ENCODE data around the gene MINDY4.

MINDY4 gene

GRCh38 chr7:30862995-30863705, 91.9 kb downstream of the MINDY4 start:
- no peak overlapping the region for H3K9ac ChIP-seq (ENCODE audit: low read length)
- H3K79me1 ChIP-seq (ENCODE audit: low read length) = no peaks in the 10 kb centered on the region
- H3K79me2 ChIP-seq (ENCODE audit: control insufficient read depth, insufficient read depth, low read length) = no peaks in the 10 kb centered on the region
- H3K4me1 ChIP-seq (ENCODE audit: control insufficient read depth, low read depth, low read length) = no peaks in the 10 kb centered on the region
- DNase-seq = no peak
- no peak overlapping the region for H3K27ac ChIP-seq (ENCODE audit: low read depth, low read length)
- H3K36me3 ChIP-seq (ENCODE audit: control insufficient read depth, insufficient read depth, low read length) = no peaks in the 10 kb centered on the region
- no peak overlapping the region for H2AK5ac ChIP-seq (ENCODE audit: low read length)
- H3K4me3 ChIP-seq (ENCODE audit: low read length) = no peak overlapping the region
- no peak overlapping the region for H3K56ac ChIP-seq (ENCODE audit: low read length)
- no peak overlapping the region for H4K8ac ChIP-seq (ENCODE audit: low read depth, low read length)
- no peak overlapping the region for H3K4ac ChIP-seq (ENCODE audit: low read depth, low read length)
- no peak overlapping the region for H4K5ac ChIP-seq (ENCODE audit: low read length)
- no peak overlapping the region for H2BK5ac ChIP-seq (ENCODE audit: low read length)
- no peak overlapping the region for H3K18ac ChIP-seq (ENCODE audit: low read length)
- WGBS (ENCODE audit: extremely low coverage, insufficient coverage, low lambda C conversion rate) = no CpG with 5 or more reads among the region's 9 CpGs
- H3K23ac ChIP-seq (ENCODE audit: low read length) = no peak overlapping the region
- no peak overlapping the region for H2BK15ac ChIP-seq (replicated peaks; ENCODE audit: low read depth)
- H2BK120ac ChIP-seq (ENCODE audit: low read depth, low read length) = no peak overlapping the region
- no peaks in the 10 kb centered on the region for H3K27me3 ChIP-seq (ENCODE audit: insufficient read depth, low read length, poor library complexity)
- no peak overlapping the region for H3K4me2 ChIP-seq (ENCODE audit: low read length)

- Histone ChIP-seq H2AK5ac (ENCODE audit: low read length) (no peak overlapping the region), H3K4me1 (ENCODE audit: control insufficient read depth, low read depth, low read length) (no peaks in the 10 kb centered on the region), H3K79me2 (ENCODE audit: control insufficient read depth, insufficient read depth, low read length) (no peaks in the 10 kb centered on the region), H2BK5ac (ENCODE audit: low read length) (no peak overlapping the region), H3K9ac (ENCODE audit: low read length) (no peak overlapping the region), H4K5ac (ENCODE audit: low read length) (no peak overlapping the region), H3K4me2 (ENCODE audit: low read length) (no peak overlapping the region), H3K4ac (ENCODE audit: low read depth, low read length) (no peak overlapping the region), H4K8ac (ENCODE audit: low read depth, low read length) (no peak overlapping the region), H3K79me1 (ENCODE audit: low read length) (no peaks in the 10 kb centered on the region), H3K56ac (ENCODE audit: low read length) (no peak overlapping the region), H3K27ac (ENCODE audit: low read depth, low read length) (no peak overlapping the region), H2BK15ac (replicated peaks; ENCODE audit: low read depth) (no peak overlapping the region), H3K27me3 (ENCODE audit: insufficient read depth, low read length, poor library complexity) (no peaks in the 10 kb centered on the region), H3K23ac (ENCODE audit: low read length) (no peak overlapping the region), H3K4me3 (ENCODE audit: low read length) (no peak overlapping the region), H3K18ac (ENCODE audit: low read length) (no peak overlapping the region), H3K36me3 (ENCODE audit: control insufficient read depth, insufficient read depth, low read length) (no peaks in the 10 kb centered on the region), H2BK120ac (ENCODE audit: low read depth, low read length) (no peak overlapping the region)
- WGBS (ENCODE audit: extremely low coverage, insufficient coverage, low lambda C conversion rate) = no CpG with 5 or more reads among the region's 4 CpGs
- DNase-seq = no peak
Observed at GRCh38 chr7:30863706-30864035, 92.5 kb downstream of the MINDY4 start.

- Histone ChIP-seq H3K56ac (ENCODE audit: low read length) (no peak overlapping the region), H4K5ac (ENCODE audit: low read length) (no peak overlapping the region), H3K4ac (ENCODE audit: low read depth, low read length) (no peak overlapping the region), H2BK5ac (ENCODE audit: low read length) (no peak overlapping the region), H3K18ac (ENCODE audit: low read length) (no peak overlapping the region), H2BK120ac (ENCODE audit: low read depth, low read length) (no peak overlapping the region), H3K27ac (ENCODE audit: low read depth, low read length) (no peak overlapping the region), H2BK15ac (replicated peaks; ENCODE audit: low read depth) (no peak overlapping the region), H4K8ac (ENCODE audit: low read depth, low read length) (no peak overlapping the region), H3K36me3 (ENCODE audit: control insufficient read depth, insufficient read depth, low read length) (no peaks in the 10 kb centered on the region), H3K23ac (ENCODE audit: low read length) (no peak overlapping the region), H3K27me3 (ENCODE audit: insufficient read depth, low read length, poor library complexity) (no peaks in the 10 kb centered on the region), H3K4me1 (ENCODE audit: control insufficient read depth, low read depth, low read length) (no peaks in the 10 kb centered on the region), H3K79me1 (ENCODE audit: low read length) (no peaks in the 10 kb centered on the region), H3K4me2 (ENCODE audit: low read length) (no peak overlapping the region), H3K4me3 (ENCODE audit: low read length) (no peak overlapping the region), H3K79me2 (ENCODE audit: control insufficient read depth, insufficient read depth, low read length) (no peaks in the 10 kb centered on the region), H2AK5ac (ENCODE audit: low read length) (no peak overlapping the region), H3K9ac (ENCODE audit: low read length) (no peak overlapping the region)
- no CpG with 5 or more reads among the region's 3 CpGs for WGBS (ENCODE audit: extremely low coverage, insufficient coverage, low lambda C conversion rate)
- DNase-seq = no peak
Observed at GRCh38 chr7:30864101-30864500, 92.9 kb downstream of the MINDY4 start.

GRCh38 chr7:30865076-30865475, 93.9 kb downstream of the MINDY4 start:
- no peak overlapping the region for H3K9ac ChIP-seq (ENCODE audit: low read length)
- H2BK15ac ChIP-seq (replicated peaks; ENCODE audit: low read depth) = no peak overlapping the region
- no peaks in the 10 kb centered on the region for H3K27me3 ChIP-seq (ENCODE audit: insufficient read depth, low read length, poor library complexity)
- no peak overlapping the region for H2AK5ac ChIP-seq (ENCODE audit: low read length)
- H3K4me2 ChIP-seq (ENCODE audit: low read length) = no peak overlapping the region
- H3K23ac ChIP-seq (ENCODE audit: low read length) = no peak overlapping the region
- H3K56ac ChIP-seq (ENCODE audit: low read length) = no peak overlapping the region
- H3K18ac ChIP-seq (ENCODE audit: low read length) = no peak overlapping the region
- no peaks in the 10 kb centered on the region for H3K79me2 ChIP-seq (ENCODE audit: control insufficient read depth, insufficient read depth, low read length)
- no peak overlapping the region for H2BK5ac ChIP-seq (ENCODE audit: low read length)
- no peak overlapping the region for H3K4me3 ChIP-seq (ENCODE audit: low read length)
- WGBS (ENCODE audit: extremely low coverage, insufficient coverage, low lambda C conversion rate) = no CpG with 5 or more reads among the region's 4 CpGs
- H2BK120ac ChIP-seq (ENCODE audit: low read depth, low read length) = no peak overlapping the region
- no peak for DNase-seq
- no peak overlapping the region for H3K27ac ChIP-seq (ENCODE audit: low read depth, low read length)
- no peaks in the 10 kb centered on the region for H3K36me3 ChIP-seq (ENCODE audit: control insufficient read depth, insufficient read depth, low read length)
- no peak overlapping the region for H4K8ac ChIP-seq (ENCODE audit: low read depth, low read length)
- H3K79me1 ChIP-seq (ENCODE audit: low read length) = no peaks in the 10 kb centered on the region
- no peak overlapping the region for H3K4ac ChIP-seq (ENCODE audit: low read depth, low read length)
- no peak overlapping the region for H4K5ac ChIP-seq (ENCODE audit: low read length)
- no peaks in the 10 kb centered on the region for H3K4me1 ChIP-seq (ENCODE audit: control insufficient read depth, low read depth, low read length)

- WGBS (ENCODE audit: extremely low coverage, insufficient coverage, low lambda C conversion rate) = no CpG with 5 or more reads among the region's 4 CpGs
- Histone ChIP-seq H3K79me1 (ENCODE audit: low read length) (no peaks in the 10 kb centered on the region), H2BK5ac (ENCODE audit: low read length) (no peak overlapping the region), H3K79me2 (ENCODE audit: control insufficient read depth, insufficient read depth, low read length) (no peaks in the 10 kb centered on the region), H3K4ac (ENCODE audit: low read depth, low read length) (no peak overlapping the region), H2AK5ac (ENCODE audit: low read length) (no peak overlapping the region), H3K36me3 (ENCODE audit: control insufficient read depth, insufficient read depth, low read length) (no peaks in the 10 kb centered on the region), H3K56ac (ENCODE audit: low read length) (no peak overlapping the region), H2BK15ac (replicated peaks; ENCODE audit: low read depth) (no peak overlapping the region), H3K4me2 (ENCODE audit: low read length) (no peak overlapping the region), H3K23ac (ENCODE audit: low read length) (no peak overlapping the region), H3K27me3 (ENCODE audit: insufficient read depth, low read length, poor library complexity) (no peaks in the 10 kb centered on the region), H3K9ac (ENCODE audit: low read length) (no peak overlapping the region), H3K27ac (ENCODE audit: low read depth, low read length) (no peak overlapping the region), H3K4me1 (ENCODE audit: control insufficient read depth, low read depth, low read length) (no peaks in the 10 kb centered on the region), H4K8ac (ENCODE audit: low read depth, low read length) (no peak overlapping the region), H4K5ac (ENCODE audit: low read length) (no peak overlapping the region), H3K4me3 (ENCODE audit: low read length) (no peak overlapping the region), H2BK120ac (ENCODE audit: low read depth, low read length) (no peak overlapping the region), H3K18ac (ENCODE audit: low read length) (no peak overlapping the region)
- DNase-seq = no peak
Observed at GRCh38 chr7:30865821-30866220, 94.6 kb downstream of the MINDY4 start.

- Histone ChIP-seq H3K23ac (ENCODE audit: low read length) (no peak overlapping the region), H3K79me1 (ENCODE audit: low read length) (no peaks in the 10 kb centered on the region)
Observed at GRCh38 chr7:30866939-30867338, 95.7 kb downstream of the MINDY4 start.

More at GRCh38 chr7:30866939-30867338, 95.7 kb downstream of the MINDY4 start:
- no CpG with 5 or more reads among the region's 7 CpGs for WGBS (ENCODE audit: extremely low coverage, insufficient coverage, low lambda C conversion rate)
- Histone ChIP-seq H3K56ac (ENCODE audit: low read length) (no peak overlapping the region), H4K8ac (ENCODE audit: low read depth, low read length) (no peak overlapping the region), H3K79me2 (ENCODE audit: control insufficient read depth, insufficient read depth, low read length) (no peaks in the 10 kb centered on the region), H2BK5ac (ENCODE audit: low read length) (no peak overlapping the region), H3K9ac (ENCODE audit: low read length) (no peak overlapping the region), H2AK5ac (ENCODE audit: low read length) (no peak overlapping the region), H3K27ac (ENCODE audit: low read depth, low read length) (no peak overlapping the region), H2BK15ac (replicated peaks; ENCODE audit: low read depth) (no peak overlapping the region), H3K4me1 (ENCODE audit: control insufficient read depth, low read depth, low read length) (no peaks in the 10 kb centered on the region), H3K18ac (ENCODE audit: low read length) (no peak overlapping the region), H3K4ac (ENCODE audit: low read depth, low read length) (no peak overlapping the region), H3K4me3 (ENCODE audit: low read length) (no peak overlapping the region), H3K27me3 (ENCODE audit: insufficient read depth, low read length, poor library complexity) (no peaks in the 10 kb centered on the region), H3K4me2 (ENCODE audit: low read length) (no peak overlapping the region), H3K36me3 (ENCODE audit: control insufficient read depth, insufficient read depth, low read length) (no peaks in the 10 kb centered on the region), H2BK120ac (ENCODE audit: low read depth, low read length) (no peak overlapping the region), H4K5ac (ENCODE audit: low read length) (no peak overlapping the region)
- DNase-seq = no peak

All from mesendoderm (in vitro differentiated cells).